Smooth muscle cell (in vitro differentiated cells): ENCODE results near the gene PCDHA7. TPM values are rescaled to one million over a fixed set of nuclear protein-coding genes. Genes with fewer than 3 reads are reported as not detected.

ENCODE experiments used
- DNase-seq: peaks from one replicate; lab custom pipeline; 2025; ENCODE audit not compliant: unreplicated experiment; lab: John Stamatoyannopoulos, UW
- H2AFZ ChIP-seq: fragments of 200-600 bp; sonication (generic); 2 replicates; pipeline ENCODE4 v1.6.0; 2016; ENCODE audit warnings: antibody characterized with exemption, low read depth, mild to moderate bottlenecking
- H3F3A ChIP-seq: fragments of 200-600 bp; sonication (generic); 2 replicates; pipeline ENCODE4 v1.6.0; 2017; ENCODE audit warnings: antibody characterized with exemption, low read depth
- H3K27ac ChIP-seq: fragments of 200-600 bp; sonication (generic); 2 replicates; pipeline ENCODE4 v1.5.1; 2016; ENCODE audit warnings: low read depth, mild to moderate bottlenecking
- H3K27me3 ChIP-seq: fragments of 200-600 bp; sonication (generic); 2 replicates; pipeline ENCODE4 v1.6.1; 2016; ENCODE audit warnings: low read depth, mild to moderate bottlenecking
- H3K36me3 ChIP-seq: fragments of 200-600 bp; sonication (generic); 2 replicates; pipeline ENCODE4 v1.5.1; 2016; ENCODE audit warnings: low read depth
- H3K4me1 ChIP-seq: fragments of 200-600 bp; sonication (generic); 2 replicates; pipeline ENCODE4 v1.5.1; 2016; ENCODE audit warnings: low read depth
- H3K4me2 ChIP-seq: fragments of 200-600 bp; sonication (generic); 2 replicates; pipeline ENCODE4 v1.6.0; 2016; ENCODE audit warnings: mild to moderate bottlenecking
- H3K4me3 ChIP-seq: fragments of 200-600 bp; sonication (generic); 2 replicates; pipeline ENCODE4 v1.5.1; 2016; ENCODE audit warnings: mild to moderate bottlenecking
- H3K79me2 ChIP-seq: fragments of 200-600 bp; sonication (generic); 2 replicates; pipeline ENCODE4 v1.6.0; 2016; ENCODE audit warnings: low read depth, mild to moderate bottlenecking
- H3K9ac ChIP-seq: fragments of 200-600 bp; sonication (generic); 2 replicates; pipeline ENCODE4 v1.6.0; 2016; ENCODE audit warnings: low read depth
- H3K9me3 ChIP-seq: fragments of 200-600 bp; sonication (generic); replicated peaks from 2 replicates; pipeline ENCODE4 v1.5.1; 2016; ENCODE audit warnings: low read depth
- H4K20me1 ChIP-seq: fragments of 200-600 bp; sonication (generic); 2 replicates; pipeline ENCODE4 v1.6.0; 2016; ENCODE audit warnings: low read depth
- WGBS: methylation state at CpG from one replicate; pipeline ENCODE4 v1.1.7; 2016; ENCODE audit warnings: low lambda C conversion rate; 5-methylcytosine and 5-hydroxymethylcytosine counted together
- polyA plus RNA-seq: library from polyadenylated mRNA; unstranded; fragments of >200 nt; fragmentation: Nextera tagmentation; extraction: Ambion mirVana; gene quantifications from 2 replicates; pipeline ENCODE4 v1.2.1, GENCODE V29; 2016
- total RNA-seq: library from RNA; depleted of rRNA; stranded (reverse); fragments of >200 nt; gene quantifications from 2 replicates; pipeline ENCODE4 v1.2.3, GENCODE V29; 2014
- TF ChIP-seq, protein P1 (sequence below): fragments of 200-600 bp; sonication (generic); IDR thresholded peaks from 2 replicates; pipeline ENCODE4 v1.5.1; 2017; ENCODE audit warnings: borderline replicate concordance, mild to moderate bottlenecking, antibody characterized with exemption; ENCODE audit not compliant: insufficient read depth, poor library complexity, severe bottlenecking

Gene PCDHA7
- total and polyA plus RNA-seq, 2 experiments from 2014 or later, result 1.0 to 3.1 TPM

- no peak for DNase-seq
- WGBS, result 98% methylated on average over 84 of the region's 94 CpGs
- H3K27me3 ChIP-seq, result no peaks in the 10 kb centered on the region
Observed at GRCh38 chr5:140857177-140857986, 23.3 kb downstream of the PCDHA7 start.

GRCh38 chr5:140857987-140858240 lies 23.8 kb downstream of the PCDHA7 start:
- H3K36me3 ChIP-seq, result peaks cover 3% of the 10 kb centered on the region
- peaks cover 24% of the 10 kb centered on the region for H3K79me2 ChIP-seq
- TF ChIP-seq, protein P1, sequence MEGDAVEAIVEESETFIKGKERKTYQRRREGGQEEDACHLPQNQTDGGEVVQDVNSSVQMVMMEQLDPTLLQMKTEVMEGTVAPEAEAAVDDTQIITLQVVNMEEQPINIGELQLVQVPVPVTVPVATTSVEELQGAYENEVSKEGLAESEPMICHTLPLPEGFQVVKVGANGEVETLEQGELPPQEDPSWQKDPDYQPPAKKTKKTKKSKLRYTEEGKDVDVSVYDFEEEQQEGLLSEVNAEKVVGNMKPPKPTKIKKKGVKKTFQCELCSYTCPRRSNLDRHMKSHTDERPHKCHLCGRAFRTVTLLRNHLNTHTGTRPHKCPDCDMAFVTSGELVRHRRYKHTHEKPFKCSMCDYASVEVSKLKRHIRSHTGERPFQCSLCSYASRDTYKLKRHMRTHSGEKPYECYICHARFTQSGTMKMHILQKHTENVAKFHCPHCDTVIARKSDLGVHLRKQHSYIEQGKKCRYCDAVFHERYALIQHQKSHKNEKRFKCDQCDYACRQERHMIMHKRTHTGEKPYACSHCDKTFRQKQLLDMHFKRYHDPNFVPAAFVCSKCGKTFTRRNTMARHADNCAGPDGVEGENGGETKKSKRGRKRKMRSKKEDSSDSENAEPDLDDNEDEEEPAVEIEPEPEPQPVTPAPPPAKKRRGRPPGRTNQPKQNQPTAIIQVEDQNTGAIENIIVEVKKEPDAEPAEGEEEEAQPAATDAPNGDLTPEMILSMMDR, result no peak
- H2AFZ ChIP-seq, result no peak overlapping the region
- 99% methylated on average over 22 of the region's 22 CpGs for WGBS
- no peak overlapping the region for H3K4me3 ChIP-seq
- H3F3A ChIP-seq, result no peaks in the 10 kb centered on the region
- DNase-seq, result no peak
- H3K27me3 ChIP-seq, result no peaks in the 10 kb centered on the region
- H3K4me2 ChIP-seq, result peak overlapping the region; percentile 70
- no peak overlapping the region for H3K27ac ChIP-seq
- H3K9me3 ChIP-seq, result no peaks in the 10 kb centered on the region
- no peak overlapping the region for H3K9ac ChIP-seq
- H3K4me1 ChIP-seq, result peaks cover 13% of the 10 kb centered on the region
- no peaks in the 10 kb centered on the region for H4K20me1 ChIP-seq

More at GRCh38 chr5:140857177-140857986, 23.3 kb downstream of the PCDHA7 start:
- peaks cover 3% of the 10 kb centered on the region for H3K36me3 ChIP-seq
- H3K4me2 ChIP-seq, result no peak overlapping the region
- H3K4me3 ChIP-seq, result no peak overlapping the region
- no peaks in the 10 kb centered on the region for H3F3A ChIP-seq
- H3K9ac ChIP-seq, result no peak overlapping the region
- TF ChIP-seq, protein P1, result no peak
- H4K20me1 ChIP-seq, result no peaks in the 10 kb centered on the region
- peaks cover 24% of the 10 kb centered on the region for H3K79me2 ChIP-seq
- peaks cover 13% of the 10 kb centered on the region for H3K4me1 ChIP-seq
- H3K27ac ChIP-seq, result no peak overlapping the region
- H3K9me3 ChIP-seq, result no peaks in the 10 kb centered on the region
- no peak overlapping the region for H2AFZ ChIP-seq

- Histone ChIP-seq H4K20me1 (peaks cover 4% of the 10 kb centered on the region), H3K9ac (no peak overlapping the region), H3K9me3 (no peaks in the 10 kb centered on the region), H3K4me1 (peaks cover 13% of the 10 kb centered on the region), H3K27me3 (no peaks in the 10 kb centered on the region), H3K27ac (no peak overlapping the region), H3K79me2 (peaks cover 24% of the 10 kb centered on the region), H3K4me2 (no peak overlapping the region), H3F3A (no peaks in the 10 kb centered on the region), H3K4me3 (no peak overlapping the region), H2AFZ (no peak overlapping the region), H3K36me3 (peaks cover 3% of the 10 kb centered on the region)
- TF ChIP-seq, protein P1, result no peak
- DNase-seq, result no peak
- WGBS, result 98% methylated on average over 75 of the region's 76 CpGs
Observed at GRCh38 chr5:140862441-140863295, 28.6 kb downstream of the PCDHA7 start.
